ENCODE data around the gene HYAL2.
"Not testable (repeated sequence)": the region's sequence is repeated elsewhere in the genome, so short reads cannot be mapped to it uniquely, and the experiment has no call there.

The HYAL2 gene

DNA sequence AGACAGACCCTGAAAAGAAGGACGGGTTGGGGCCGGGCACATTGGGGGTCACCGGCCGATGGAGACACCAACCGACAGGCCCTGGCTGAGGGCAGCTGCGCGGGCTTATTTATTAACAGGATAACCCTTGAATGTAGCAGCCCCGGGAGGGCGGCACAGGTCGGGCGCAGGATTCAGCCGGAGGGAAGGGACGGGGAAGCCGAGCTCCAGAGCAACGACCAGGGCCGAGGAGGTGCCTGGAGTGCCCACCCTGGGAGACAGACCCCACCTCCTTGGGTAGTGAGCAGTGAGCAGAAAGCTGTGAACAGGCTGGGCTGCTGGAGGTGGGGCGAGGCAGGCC is 45.8 kb downstream of the HYAL2 start:
- TF ChIP-seq, protein P1, sequence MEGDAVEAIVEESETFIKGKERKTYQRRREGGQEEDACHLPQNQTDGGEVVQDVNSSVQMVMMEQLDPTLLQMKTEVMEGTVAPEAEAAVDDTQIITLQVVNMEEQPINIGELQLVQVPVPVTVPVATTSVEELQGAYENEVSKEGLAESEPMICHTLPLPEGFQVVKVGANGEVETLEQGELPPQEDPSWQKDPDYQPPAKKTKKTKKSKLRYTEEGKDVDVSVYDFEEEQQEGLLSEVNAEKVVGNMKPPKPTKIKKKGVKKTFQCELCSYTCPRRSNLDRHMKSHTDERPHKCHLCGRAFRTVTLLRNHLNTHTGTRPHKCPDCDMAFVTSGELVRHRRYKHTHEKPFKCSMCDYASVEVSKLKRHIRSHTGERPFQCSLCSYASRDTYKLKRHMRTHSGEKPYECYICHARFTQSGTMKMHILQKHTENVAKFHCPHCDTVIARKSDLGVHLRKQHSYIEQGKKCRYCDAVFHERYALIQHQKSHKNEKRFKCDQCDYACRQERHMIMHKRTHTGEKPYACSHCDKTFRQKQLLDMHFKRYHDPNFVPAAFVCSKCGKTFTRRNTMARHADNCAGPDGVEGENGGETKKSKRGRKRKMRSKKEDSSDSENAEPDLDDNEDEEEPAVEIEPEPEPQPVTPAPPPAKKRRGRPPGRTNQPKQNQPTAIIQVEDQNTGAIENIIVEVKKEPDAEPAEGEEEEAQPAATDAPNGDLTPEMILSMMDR (IDR thresholded peaks at IDR 0.05): no peak
- Histone ChIP-seq H3K4me3 (no peak overlapping the region), H3K27ac (no peak overlapping the region)
- DNase-seq (ENCODE audit: low spot score): no peak

DNA sequence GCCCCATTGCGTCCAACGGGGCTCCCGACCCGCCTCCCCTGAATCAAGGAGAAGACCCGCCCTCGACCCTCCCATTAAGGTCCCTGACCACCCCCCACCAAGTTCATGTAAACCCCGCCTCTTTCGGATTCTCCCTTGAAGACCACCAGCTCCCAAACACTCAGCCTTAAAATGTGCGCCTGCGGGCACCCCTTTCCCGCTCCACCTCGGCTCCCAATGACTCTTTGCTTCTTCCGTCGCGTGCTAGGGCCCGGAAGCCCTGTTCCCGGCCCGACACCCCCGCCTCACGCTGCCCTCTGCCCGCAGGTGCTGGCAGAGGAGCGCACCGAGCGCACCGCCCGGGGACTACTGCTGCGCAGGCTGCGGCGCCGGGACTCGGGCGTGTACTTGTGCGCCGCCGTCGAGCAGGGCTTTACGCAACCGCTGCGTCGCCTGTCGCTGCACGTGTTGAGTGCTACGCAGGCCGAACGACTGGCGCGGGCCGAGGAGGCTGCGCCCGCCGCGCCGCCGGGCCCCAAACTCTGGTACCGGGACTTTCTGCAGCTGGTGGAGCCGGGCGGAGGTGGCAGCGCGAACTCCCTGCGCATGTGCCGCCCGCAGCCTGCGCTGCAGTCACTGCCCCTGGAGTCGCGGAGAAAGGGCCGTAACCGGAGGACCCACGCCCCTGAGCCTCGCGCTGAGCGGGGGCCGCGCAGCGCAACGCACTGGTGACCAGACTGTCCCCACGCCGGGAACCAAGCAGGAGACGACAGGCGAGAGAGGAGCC is 46.4 kb downstream of the HYAL2 start:
- no peak overlapping the region for H3K27ac ChIP-seq
- H3K4me3 ChIP-seq: no peak overlapping the region
- no peak for DNase-seq (ENCODE audit: low spot score)
- TF ChIP-seq, protein P1 (IDR thresholded peaks at IDR 0.05): no peak

DNA sequence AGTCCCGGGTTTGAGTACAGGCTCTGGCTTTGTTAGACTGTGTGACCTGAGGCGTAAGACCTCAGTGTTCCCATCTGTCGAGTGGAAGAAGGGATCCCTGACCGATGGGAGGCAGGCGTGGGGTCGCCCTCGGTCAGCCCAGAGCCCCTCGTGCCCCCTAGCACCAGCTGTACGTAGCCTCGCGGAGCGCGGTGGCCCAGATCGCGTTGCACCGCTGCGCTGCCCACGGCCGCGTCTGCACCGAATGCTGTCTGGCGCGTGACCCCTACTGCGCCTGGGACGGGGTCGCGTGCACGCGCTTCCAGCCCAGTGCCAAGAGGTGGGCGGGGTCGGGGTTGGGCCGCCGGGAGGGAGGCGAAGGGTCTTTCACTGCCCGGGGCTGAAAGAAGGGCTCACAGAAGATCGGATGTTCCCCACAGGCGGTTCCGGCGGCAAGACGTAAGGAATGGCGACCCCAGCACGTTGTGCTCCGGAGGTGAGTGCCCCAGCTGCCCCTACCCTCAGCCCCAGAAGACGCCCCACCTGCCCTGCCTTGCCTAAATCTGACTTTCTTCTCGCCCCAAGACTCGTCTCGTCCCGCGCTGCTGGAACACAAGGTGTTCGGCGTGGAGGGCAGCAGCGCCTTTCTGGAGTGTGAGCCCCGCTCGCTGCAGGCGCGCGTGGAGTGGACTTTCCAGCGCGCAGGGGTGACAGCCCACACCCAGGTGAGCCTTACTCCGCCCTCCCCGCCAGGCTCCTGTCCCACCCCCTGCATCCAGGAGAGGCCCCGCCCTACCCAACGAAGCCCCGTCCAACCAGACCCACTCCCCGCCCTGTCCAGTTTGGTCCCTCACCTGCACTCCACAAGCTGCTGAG is 47.2 kb downstream of the HYAL2 start:
- no peak for DNase-seq (ENCODE audit: low spot score)
- TF ChIP-seq, protein P1 (IDR thresholded peaks at IDR 0.05): no peak
- no peak overlapping the region for H3K27ac ChIP-seq
- H3K4me3 ChIP-seq: no peak overlapping the region

DNA sequence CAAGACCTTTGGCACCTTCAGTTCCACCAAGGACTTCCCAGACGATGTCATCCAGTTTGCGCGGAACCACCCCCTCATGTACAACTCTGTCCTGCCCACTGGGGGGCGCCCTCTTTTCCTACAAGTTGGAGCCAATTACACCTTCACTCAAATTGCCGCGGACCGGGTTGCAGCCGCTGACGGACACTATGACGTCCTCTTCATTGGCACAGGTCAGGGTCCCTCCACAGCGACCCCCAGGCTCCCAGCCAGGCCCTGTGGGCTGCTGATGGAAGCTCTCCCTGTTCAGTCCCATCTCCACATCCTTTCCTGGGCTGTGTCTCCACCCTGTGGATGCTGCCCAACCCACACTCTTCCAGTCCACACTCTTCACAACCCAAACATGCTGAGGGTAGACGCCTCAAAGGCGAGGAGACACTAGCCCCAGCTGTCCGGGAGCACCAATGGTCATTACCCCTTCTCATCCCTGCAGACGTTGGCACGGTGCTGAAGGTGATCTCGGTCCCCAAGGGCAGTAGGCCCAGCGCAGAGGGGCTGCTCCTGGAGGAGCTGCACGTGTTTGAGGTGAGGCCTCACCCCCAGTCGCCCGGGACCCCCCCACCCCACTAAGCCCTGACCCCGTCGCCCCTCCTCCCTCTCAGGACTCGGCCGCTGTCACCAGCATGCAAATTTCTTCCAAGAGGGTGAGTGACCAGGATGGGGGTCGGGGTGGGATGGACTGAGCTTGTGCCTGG is 48.0 kb downstream of the HYAL2 start:
- DNase-seq (ENCODE audit: low spot score): no peak
- no peak overlapping the region for H3K27ac ChIP-seq
- H3K4me3 ChIP-seq: no peak overlapping the region
- TF ChIP-seq, protein P1 (IDR thresholded peaks at IDR 0.05): peak; percentile 43

DNA sequence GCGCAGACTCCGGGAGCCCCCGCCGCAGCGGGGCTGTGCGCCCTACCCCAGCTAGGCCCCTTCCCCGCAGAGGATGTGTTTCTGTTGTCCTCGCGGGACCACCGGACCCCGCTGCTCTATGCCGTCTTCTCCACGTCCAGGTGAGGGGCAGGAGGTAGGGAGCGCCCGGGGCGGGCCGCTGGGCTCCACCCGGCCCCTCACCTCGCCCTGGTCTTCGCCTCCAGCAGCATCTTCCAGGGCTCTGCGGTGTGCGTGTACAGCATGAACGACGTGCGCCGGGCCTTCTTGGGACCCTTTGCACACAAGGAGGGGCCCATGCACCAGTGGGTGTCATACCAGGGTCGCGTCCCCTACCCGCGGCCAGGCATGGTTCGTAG is 48.9 kb downstream of the HYAL2 start:
- TF ChIP-seq, protein P1 (IDR thresholded peaks at IDR 0.05): no peak
- Histone ChIP-seq H3K4me3 (peak overlapping the region; percentile 64), H3K27ac (no peak overlapping the region)
- no peak for DNase-seq (ENCODE audit: low spot score)

DNA sequence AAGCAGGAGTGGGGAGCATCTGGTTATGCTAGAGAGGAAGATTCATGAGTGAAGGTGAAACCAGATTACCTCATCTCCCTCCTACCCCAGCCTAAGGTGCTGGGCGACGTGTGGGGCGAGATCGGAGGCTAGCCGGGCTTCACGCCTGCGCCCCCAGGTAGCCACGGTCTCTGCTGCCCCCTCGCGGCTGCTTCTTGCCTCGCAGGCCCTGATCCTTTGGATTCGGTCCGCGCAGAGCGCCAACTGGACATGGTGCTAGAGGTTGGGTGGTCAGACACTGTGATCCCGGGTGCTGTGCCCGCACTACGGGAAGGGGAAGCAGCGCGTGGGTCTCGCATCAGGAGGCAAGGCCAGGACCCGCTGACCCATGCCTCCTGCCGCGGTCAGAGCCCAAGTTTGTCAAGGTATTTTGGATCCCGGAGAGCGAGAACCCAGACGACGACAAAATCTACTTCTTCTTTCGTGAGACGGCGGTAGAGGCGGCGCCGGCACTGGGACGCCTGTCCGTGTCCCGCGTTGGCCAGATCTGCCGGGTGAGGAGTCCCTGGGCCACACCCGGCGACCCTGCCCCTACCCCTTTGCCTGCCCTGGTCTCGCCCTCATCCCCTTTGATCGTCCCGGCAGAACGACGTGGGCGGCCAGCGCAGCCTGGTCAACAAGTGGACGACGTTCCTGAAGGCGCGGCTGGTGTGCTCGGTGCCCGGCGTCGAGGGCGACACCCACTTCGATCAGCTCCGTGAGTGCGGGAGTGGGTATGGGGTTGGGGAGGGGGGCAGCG is 49.4 kb downstream of the HYAL2 start:
- DNase-seq (ENCODE audit: low spot score): peak; percentile 91
- TF ChIP-seq, protein P1 (IDR thresholded peaks at IDR 0.05): peak; percentile 87
- Histone ChIP-seq H3K4me3 (peak overlapping the region; percentile 64), H3K27ac (peak overlapping the region in 1 of 2 donors; percentile 25)

DNA sequence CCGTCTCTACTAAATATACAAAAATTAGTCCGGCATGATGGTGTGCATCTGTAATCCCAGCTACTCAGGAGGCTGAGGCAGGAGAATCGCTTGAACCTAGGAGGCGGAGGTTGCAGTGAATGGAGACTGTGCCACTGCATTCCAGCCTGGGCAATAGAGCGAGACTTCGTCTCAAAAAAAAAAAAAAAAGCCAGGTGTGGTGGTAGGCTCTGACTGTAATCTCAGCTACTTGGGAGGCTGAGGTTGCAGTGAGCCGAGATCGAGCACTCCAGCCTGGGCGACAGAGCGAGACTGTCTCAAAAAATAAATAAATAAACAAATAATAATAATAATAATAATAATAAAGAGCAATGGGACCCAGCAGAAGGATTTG is 50.0 kb downstream of the HYAL2 start:
- H3K4me3 ChIP-seq; DNase-seq (ENCODE audit: low spot score); H3K27ac ChIP-seq: not testable (repeated sequence)

Data from coronary artery (tissue), 2 donors.